ENCODE results near the gene CDC37.
"Not testable (repeated sequence)": the region's sequence is repeated elsewhere in the genome, so short reads cannot be mapped to it uniquely, and the experiment has no call there.

Gene CDC37

GRCh38 chr19:10392120-10392519 is 11.2 kb downstream of the CDC37 start:
- Mint-ChIP-seq H3K27ac (peak overlapping the region; percentile 18), H3K9me3 (no peaks in the 10 kb centered on the region), H3K27me3 (no peaks in the 10 kb centered on the region), H3K4me3 (no peak overlapping the region), H3K36me3 (ENCODE audit: low read depth) (peaks cover 76% of the 10 kb centered on the region), H3K4me1 (ENCODE audit: low read depth) (peaks cover 3% of the 10 kb centered on the region)
- no peak for DNase-seq

- Mint-ChIP-seq H3K27ac (no peak overlapping the region), H3K27me3 (no peaks in the 10 kb centered on the region), H3K4me1 (ENCODE audit: low read depth) (peaks cover 4% of the 10 kb centered on the region), H3K4me3 (no peak overlapping the region), H3K36me3 (ENCODE audit: low read depth) (peaks cover 62% of the 10 kb centered on the region), H3K9me3 (no peaks in the 10 kb centered on the region)
- DNase-seq = peak; percentile 75
These were observed 12.6 kb downstream of the CDC37 start for GRCh38 chr19:10390652-10391286.

GRCh38 chr19:10389863-10390262 is 13.5 kb downstream of the CDC37 start:
- Mint-ChIP-seq H3K27me3 (no peaks in the 10 kb centered on the region), H3K36me3 (ENCODE audit: low read depth) (peaks cover 56% of the 10 kb centered on the region), H3K4me1 (ENCODE audit: low read depth) (peaks cover 4% of the 10 kb centered on the region), H3K9me3 (no peaks in the 10 kb centered on the region), H3K27ac (no peak overlapping the region), H3K4me3 (no peak overlapping the region)
- DNase-seq = peak; percentile 51

- Mint-ChIP-seq H3K27ac (no peak overlapping the region), H3K27me3 (no peaks in the 10 kb centered on the region), H3K36me3 (ENCODE audit: low read depth) (peaks cover 48% of the 10 kb centered on the region), H3K4me3 (no peak overlapping the region), H3K4me1 (ENCODE audit: low read depth) (peaks cover 4% of the 10 kb centered on the region), H3K9me3 (no peaks in the 10 kb centered on the region)
- peak; percentile 89 for DNase-seq
These were observed 14.4 kb downstream of the CDC37 start for GRCh38 chr19:10388957-10389356.

GRCh38 chr19:10384580-10384979 is 18.8 kb downstream of the CDC37 start:
- H3K9me3 Mint-ChIP-seq = no peaks in the 10 kb centered on the region
- H3K36me3 Mint-ChIP-seq (ENCODE audit: low read depth) = peaks cover 20% of the 10 kb centered on the region
- no peak for DNase-seq
- H3K4me1 Mint-ChIP-seq (ENCODE audit: low read depth) = peaks cover 18% of the 10 kb centered on the region
- H3K27me3 Mint-ChIP-seq = no peaks in the 10 kb centered on the region
- H3K27ac Mint-ChIP-seq = no peak overlapping the region
- H3K4me3 Mint-ChIP-seq = no peak overlapping the region

GRCh38 chr19:10383223-10383499 is 20.2 kb downstream of the CDC37 start:
- H3K27me3 Mint-ChIP-seq, H3K4me3 Mint-ChIP-seq, DNase-seq, H3K9me3 Mint-ChIP-seq, H3K27ac Mint-ChIP-seq: not testable (repeated sequence)
- peaks cover 25% of the 10 kb centered on the region for H3K36me3 Mint-ChIP-seq (ENCODE audit: low read depth)
- peaks cover 23% of the 10 kb centered on the region for H3K4me1 Mint-ChIP-seq (ENCODE audit: low read depth)

GRCh38 chr19:10380313-10381102 is 22.8 kb downstream of the CDC37 start, which contains the start of gene TYK2:
Gene TYK2, minus strand, starts transcription at chr19:10380572. Its CDS starts 2,166 bp downstream, at chr19:10378406.
- Mint-ChIP-seq H3K27me3 (no peaks in the 10 kb centered on the region), H3K36me3 (ENCODE audit: low read depth) (peaks cover 36% of the 10 kb centered on the region), H3K4me1 (ENCODE audit: low read depth) (peaks cover 24% of the 10 kb centered on the region), H3K4me3 (peak within 1 kb of the TSS; percentile 97), H3K9me3 (no peaks in the 10 kb centered on the region), H3K27ac (peak within 1 kb of the TSS; percentile 94)
- peak; percentile 98 for DNase-seq

GRCh38 chr19:10379880-10380312 is 23.4 kb downstream of the CDC37 start:
- H3K27me3 Mint-ChIP-seq = no peaks in the 10 kb centered on the region
- DNase-seq = no peak
- H3K27ac Mint-ChIP-seq = peak overlapping the region; percentile 94
- H3K36me3 Mint-ChIP-seq (ENCODE audit: low read depth) = peaks cover 42% of the 10 kb centered on the region
- peaks cover 24% of the 10 kb centered on the region for H3K4me1 Mint-ChIP-seq (ENCODE audit: low read depth)
- peak overlapping the region; percentile 97 for H3K4me3 Mint-ChIP-seq
- H3K9me3 Mint-ChIP-seq = no peaks in the 10 kb centered on the region

GRCh38 chr19:10378124-10378523 is 25.2 kb downstream of the CDC37 start:
- H3K27me3 Mint-ChIP-seq = no peaks in the 10 kb centered on the region
- no peaks in the 10 kb centered on the region for H3K9me3 Mint-ChIP-seq
- DNase-seq = no peak
- peaks cover 24% of the 10 kb centered on the region for H3K4me1 Mint-ChIP-seq (ENCODE audit: low read depth)
- no peak overlapping the region for H3K4me3 Mint-ChIP-seq
- H3K27ac Mint-ChIP-seq = peak overlapping the region; percentile 35
- H3K36me3 Mint-ChIP-seq (ENCODE audit: low read depth) = peaks cover 52% of the 10 kb centered on the region

GRCh38 chr19:10377140-10377640 is 26.2 kb downstream of the CDC37 start:
- not testable (repeated sequence) for H3K4me3 Mint-ChIP-seq

GRCh38 chr19:10374931-10375330 is 28.4 kb downstream of the CDC37 start:
- Mint-ChIP-seq H3K27ac (no peak overlapping the region), H3K36me3 (ENCODE audit: low read depth) (peaks cover 60% of the 10 kb centered on the region), H3K4me1 (ENCODE audit: low read depth) (peaks cover 13% of the 10 kb centered on the region), H3K4me3 (no peak overlapping the region), H3K27me3 (no peaks in the 10 kb centered on the region), H3K9me3 (no peaks in the 10 kb centered on the region)
- no peak for DNase-seq

More at GRCh38 chr19:10377140-10377640, 26.2 kb downstream of the CDC37 start:
- DNase-seq, H3K27me3 Mint-ChIP-seq, H3K9me3 Mint-ChIP-seq: not testable (repeated sequence)
- Mint-ChIP-seq H3K36me3 (ENCODE audit: low read depth) (peaks cover 57% of the 10 kb centered on the region), H3K4me1 (ENCODE audit: low read depth) (peaks cover 24% of the 10 kb centered on the region), H3K27ac (peak overlapping the region; percentile 37)

GRCh38 chr19:10372690-10373089 is 30.7 kb downstream of the CDC37 start:
- Mint-ChIP-seq H3K4me1 (ENCODE audit: low read depth) (peaks cover 5% of the 10 kb centered on the region), H3K9me3 (no peaks in the 10 kb centered on the region), H3K4me3 (no peak overlapping the region), H3K27me3 (no peaks in the 10 kb centered on the region), H3K36me3 (ENCODE audit: low read depth) (peaks cover 66% of the 10 kb centered on the region), H3K27ac (no peak overlapping the region)
- no peak for DNase-seq

GRCh38 chr19:10368101-10368803 is 35.1 kb downstream of the CDC37 start:
- no peak for DNase-seq
- Mint-ChIP-seq H3K4me1 (ENCODE audit: low read depth) (peaks cover 7% of the 10 kb centered on the region), H3K36me3 (ENCODE audit: low read depth) (peaks cover 85% of the 10 kb centered on the region), H3K4me3 (no peak overlapping the region), H3K27ac (no peak overlapping the region), H3K9me3 (no peaks in the 10 kb centered on the region), H3K27me3 (no peaks in the 10 kb centered on the region)

- DNase-seq; H3K27ac Mint-ChIP-seq; H3K4me1 Mint-ChIP-seq (ENCODE audit: low read depth); H3K9me3 Mint-ChIP-seq; H3K27me3 Mint-ChIP-seq; H3K4me3 Mint-ChIP-seq: not testable (repeated sequence)
- peaks cover 91% of the 10 kb centered on the region for H3K36me3 Mint-ChIP-seq (ENCODE audit: low read depth)
These were observed 36.3 kb downstream of the CDC37 start for GRCh38 chr19:10366950-10367512.
